Right lobe of liver (tissue), 4 donors: Measurements from ENCODE around the gene RBM44.

Experiments used
- POLR2A ChIP-seq: fragments of 450-650 bp; IDR thresholded peaks from one replicate; pipeline ENCODE4 v1.6.1; 2017; ENCODE audit warnings: antibody characterized with exemption, mild to moderate bottlenecking
- TF ChIP-seq, protein P1 (sequence below), 4 donors: fragments of 200-600 bp in 3 of 4; fragments of 450-650 bp in 1 of 4; IDR thresholded peaks; one replicate each; pipeline versions ENCODE4 v1.5.1 to v1.8.0; 2016 to 2022; ENCODE audit warnings: antibody characterized with exemption in 4 of 4, mild to moderate bottlenecking in 2 of 4
- donor health status: DM: no; HTN: no; CAD: no.
- donor health status: DM: no; HTN: no; CAD: no.
- donor health status: DM: no; HTN: yes; CAD: no.

DNA sequence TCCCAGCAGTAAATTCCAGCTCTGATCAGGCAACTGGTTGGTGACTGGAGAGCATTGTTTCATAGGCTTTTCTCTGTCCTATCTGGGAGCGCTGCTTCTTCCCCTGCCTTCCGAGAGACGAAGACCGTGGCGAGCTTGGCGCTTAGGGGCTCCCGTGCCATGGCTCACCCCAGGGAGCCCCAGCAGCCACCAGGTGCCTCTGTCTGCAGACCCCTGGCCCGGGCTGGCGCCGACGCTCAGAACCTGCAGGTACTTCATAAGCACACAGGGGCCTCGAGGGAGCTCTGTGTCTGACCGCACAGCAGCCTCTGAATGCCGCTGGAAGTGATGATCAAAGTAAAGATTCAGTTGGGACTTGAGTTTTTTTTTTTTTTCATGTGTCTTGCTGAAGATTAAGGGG lies 19.1 kb upstream of the RBM44 start:
- no peak for TF ChIP-seq POLR2A
- TF ChIP-seq, protein P1, sequence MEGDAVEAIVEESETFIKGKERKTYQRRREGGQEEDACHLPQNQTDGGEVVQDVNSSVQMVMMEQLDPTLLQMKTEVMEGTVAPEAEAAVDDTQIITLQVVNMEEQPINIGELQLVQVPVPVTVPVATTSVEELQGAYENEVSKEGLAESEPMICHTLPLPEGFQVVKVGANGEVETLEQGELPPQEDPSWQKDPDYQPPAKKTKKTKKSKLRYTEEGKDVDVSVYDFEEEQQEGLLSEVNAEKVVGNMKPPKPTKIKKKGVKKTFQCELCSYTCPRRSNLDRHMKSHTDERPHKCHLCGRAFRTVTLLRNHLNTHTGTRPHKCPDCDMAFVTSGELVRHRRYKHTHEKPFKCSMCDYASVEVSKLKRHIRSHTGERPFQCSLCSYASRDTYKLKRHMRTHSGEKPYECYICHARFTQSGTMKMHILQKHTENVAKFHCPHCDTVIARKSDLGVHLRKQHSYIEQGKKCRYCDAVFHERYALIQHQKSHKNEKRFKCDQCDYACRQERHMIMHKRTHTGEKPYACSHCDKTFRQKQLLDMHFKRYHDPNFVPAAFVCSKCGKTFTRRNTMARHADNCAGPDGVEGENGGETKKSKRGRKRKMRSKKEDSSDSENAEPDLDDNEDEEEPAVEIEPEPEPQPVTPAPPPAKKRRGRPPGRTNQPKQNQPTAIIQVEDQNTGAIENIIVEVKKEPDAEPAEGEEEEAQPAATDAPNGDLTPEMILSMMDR (IDR thresholded peaks at IDR 0.05) = no peak
